ENCODE results near the gene ZMAT3.

GRCh38 chr3:179082416-179082815, 10.8 kb upstream of the ZMAT3 start:
- TF ChIP-seq CTCF (IDR thresholded peaks at IDR 0.05; ENCODE audit: insufficient read depth, low read length), result no peak
- no peak for TF ChIP-seq POLR2AphosphoS5 (IDR thresholded peaks at IDR 0.05; ENCODE audit: low read depth)
- TF ChIP-seq GABPA (IDR thresholded peaks at IDR 0.05; ENCODE audit: low read depth), result no peak
